Stimulated activated CD8-positive, alpha-beta memory T cell treated with anti-CD3 and anti-CD28 coated beads, Interleukin-7, amount 100 ng/mL, for 4 hours (primary cell): ENCODE measurements around the gene APIP.

Experiments
- DNase-seq, 2 donors: peaks; one replicate each; pipeline ENCODE4 v3.0.0-alpha.2; 2020; ENCODE audit warnings: low read depth in 2 of 2

Gene APIP

GRCh38 chr11:34916015-34916842, at the start of gene APIP, which contains the start of gene PDHX:
Gene APIP, minus strand, starts transcription at chr11:34916379. Its CDS starts 95 bp downstream, at chr11:34916284.
Gene PDHX, plus strand, starts transcription at chr11:34916618. Its CDS starts 38 bp downstream, at chr11:34916656.
- peak; percentile 92 to 96 for DNase-seq

GRCh38 chr11:34964610-34965331, 48.6 kb upstream of the APIP start:
- no peak for DNase-seq

GRCh38 chr11:34963351-34963750, 47.2 kb upstream of the APIP start:
- no peak for DNase-seq

DNA sequence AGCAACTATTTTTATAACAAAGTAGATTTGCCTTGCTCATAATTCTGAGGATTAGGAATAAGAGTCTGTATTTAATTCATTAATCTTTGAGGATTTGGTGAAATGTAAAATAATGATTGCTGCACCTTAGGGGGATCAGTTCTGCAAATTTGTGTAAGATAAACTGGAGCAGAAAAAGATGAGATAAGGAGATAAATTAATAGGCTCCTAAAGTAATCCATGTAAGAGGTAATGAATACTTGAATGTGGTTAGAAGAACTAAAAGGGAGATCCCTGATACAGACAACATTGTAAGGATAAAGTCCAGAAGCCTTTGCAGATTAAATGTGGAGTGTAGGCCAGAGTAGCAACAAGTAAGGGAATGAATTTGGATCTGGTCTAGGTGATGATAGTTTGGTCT, 45.9 kb upstream of the APIP start:
- DNase-seq, result no peak

DNA sequence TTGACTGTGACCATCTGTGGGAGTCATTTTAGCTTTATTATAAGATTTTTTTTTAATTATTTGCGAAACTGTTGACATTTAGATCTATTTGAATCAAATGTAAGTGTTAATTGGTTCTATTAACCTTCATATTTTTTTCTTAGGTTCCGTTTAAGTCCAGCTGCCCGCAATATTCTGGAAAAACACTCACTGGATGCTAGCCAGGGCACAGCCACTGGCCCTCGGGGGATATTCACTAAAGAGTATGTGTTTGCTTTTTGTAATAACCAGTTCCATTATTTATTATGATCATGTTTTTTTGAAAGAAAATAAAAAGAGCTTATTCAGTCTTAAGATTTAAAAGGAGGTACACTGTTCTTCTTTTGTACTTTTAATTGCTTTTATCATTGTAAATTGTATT, 44.1 kb upstream of the APIP start:
- DNase-seq, result no peak

- DNase-seq, result no peak
These were observed 43.6 kb upstream of the APIP start for GRCh38 chr11:34959770-34960169.

- no peak for DNase-seq
These were observed 41.4 kb upstream of the APIP start for GRCh38 chr11:34957606-34958005.

- DNase-seq, result no peak
These were observed 41.0 kb upstream of the APIP start for GRCh38 chr11:34957206-34957605.

DNA sequence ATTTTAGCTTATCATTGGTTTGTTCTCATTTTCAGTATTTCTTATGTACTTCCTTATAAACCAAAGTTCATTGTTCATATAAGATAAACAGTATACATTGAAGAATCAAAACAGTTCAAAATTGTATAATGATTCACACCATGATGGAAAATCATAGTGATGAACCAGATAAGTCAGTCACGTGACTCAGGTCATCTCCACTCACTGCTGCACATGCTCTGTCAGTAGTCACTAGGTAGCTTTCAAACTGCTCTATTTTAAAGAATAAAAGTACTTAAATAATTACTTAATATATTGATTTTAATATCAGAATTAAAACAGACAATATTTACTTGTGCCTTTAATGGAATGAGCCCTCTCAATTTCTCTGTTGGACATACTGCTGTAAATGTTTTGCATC, 37.8 kb upstream of the APIP start:
- DNase-seq, result no peak

- DNase-seq, result no peak
These were observed 32.5 kb upstream of the APIP start for GRCh38 chr11:34948696-34949095.

DNA sequence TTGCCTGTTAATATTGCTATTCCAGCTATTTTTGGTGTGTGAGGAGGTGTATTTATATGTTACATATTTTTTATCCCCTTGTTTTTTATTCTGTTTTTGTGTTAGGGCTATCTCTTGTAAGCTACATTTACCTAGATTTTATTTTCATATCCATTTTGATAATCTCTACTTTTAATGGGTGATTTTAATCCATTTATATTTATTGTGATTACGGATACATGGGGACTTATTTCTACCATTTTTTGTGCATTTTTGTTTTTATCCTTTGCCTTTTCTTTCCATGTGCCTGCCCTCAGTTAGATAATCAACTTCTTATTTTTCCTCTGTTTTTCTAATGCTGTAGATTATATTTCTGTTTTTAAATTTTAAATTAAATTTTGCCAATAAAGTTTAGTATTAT, 28.5 kb upstream of the APIP start:
- DNase-seq, result no peak

DNA sequence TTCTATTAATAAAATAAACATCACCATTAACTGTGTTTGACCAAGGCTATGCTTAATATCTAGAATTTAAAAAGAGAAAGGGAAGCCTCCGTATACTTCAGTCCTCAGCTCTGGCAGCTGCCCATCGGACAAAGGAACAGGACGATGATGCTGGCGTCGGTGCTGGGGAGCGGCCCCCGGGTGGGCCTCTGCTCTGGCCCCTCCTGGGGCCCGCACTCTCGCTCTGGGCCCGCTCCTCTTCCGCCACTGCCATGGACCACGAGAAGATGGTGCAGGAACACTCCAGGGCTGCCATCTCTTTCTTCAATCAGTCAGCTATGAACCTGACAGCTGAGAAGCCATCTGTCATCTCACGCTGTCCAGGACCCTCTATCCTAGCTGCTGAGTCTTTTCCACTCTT, 25.5 kb upstream of the APIP start:
- DNase-seq, result no peak

DNA sequence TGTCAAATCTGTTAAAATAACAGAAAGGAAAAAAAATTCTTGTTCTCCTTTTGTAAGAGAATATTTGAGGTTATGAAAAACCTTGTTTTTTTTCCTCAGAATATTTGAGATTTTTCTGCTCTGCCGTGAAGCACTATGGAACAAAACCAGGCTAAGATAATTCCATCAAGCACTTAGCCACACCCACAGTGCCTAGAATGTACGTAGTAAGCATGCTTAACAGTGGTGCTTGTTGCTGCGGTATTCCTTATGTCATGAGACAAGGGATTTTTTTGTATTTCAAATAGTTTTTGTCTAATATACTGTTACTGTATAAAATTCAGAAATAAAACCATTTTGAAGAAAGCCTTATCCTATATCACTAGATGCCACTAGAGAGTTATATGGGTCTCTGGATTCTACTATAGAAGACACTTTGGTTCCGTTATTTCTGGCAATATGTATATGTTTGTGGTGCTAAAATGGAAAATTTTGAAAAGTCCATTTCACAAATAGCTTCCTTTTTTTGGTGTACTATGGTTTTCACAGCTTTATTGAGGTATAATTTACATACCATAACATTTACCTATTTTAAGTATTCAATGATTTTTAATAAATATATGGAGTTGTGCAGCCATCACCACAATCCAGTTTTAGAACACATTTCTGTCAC, 24.0 kb upstream of the APIP start:
- DNase-seq, result no peak

GRCh38 chr11:34938611-34939010, 22.4 kb upstream of the APIP start:
- no peak for DNase-seq

GRCh38 chr11:34936945-34937629, 20.9 kb upstream of the APIP start:
- DNase-seq, result no peak

DNA sequence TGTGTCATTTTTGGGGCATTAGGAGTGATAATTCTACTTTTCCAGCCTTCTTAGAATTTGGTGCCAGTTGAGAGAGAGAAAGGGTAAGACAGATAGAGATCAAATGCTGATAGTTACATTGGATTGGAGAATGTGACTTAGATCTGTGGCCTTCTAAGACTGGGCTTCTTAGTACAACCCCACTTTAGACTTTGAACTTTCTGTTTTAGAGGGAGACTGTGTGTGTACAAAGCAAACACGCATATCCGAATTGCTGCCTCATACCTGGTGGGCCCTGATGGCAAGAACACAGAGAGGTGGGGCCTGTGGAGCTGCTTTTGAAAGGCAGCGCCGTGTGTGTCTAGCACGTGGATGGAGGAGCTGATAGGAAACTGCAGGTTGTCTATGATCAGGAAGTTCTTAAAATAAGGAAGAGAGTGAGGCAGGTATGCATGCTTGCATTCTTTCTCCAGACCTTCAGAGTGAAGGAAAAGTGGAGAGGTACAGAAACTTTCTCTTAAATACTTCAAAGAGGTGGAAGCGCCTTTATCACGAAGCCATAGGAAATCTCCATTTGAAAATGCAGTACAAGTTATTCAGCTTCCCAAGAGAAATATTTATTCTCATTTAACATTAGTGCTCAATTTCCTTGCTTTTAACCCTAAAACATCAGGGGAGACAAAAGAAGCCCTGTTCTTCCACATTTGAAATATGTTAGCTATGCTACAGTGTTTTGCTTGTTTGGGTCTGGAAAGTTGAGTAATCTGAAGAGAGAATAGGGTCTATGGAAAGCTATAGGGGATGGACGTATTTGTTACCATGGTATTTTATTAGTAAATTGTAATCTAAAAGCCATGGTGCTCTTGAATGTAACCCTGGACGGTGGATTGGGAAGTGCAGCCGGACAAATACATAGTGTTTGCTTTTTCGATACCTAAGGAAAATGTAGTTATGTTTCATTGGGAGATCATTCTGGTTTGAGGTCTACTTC, 13.9 kb upstream of the APIP start:
- DNase-seq, result no peak

DNA sequence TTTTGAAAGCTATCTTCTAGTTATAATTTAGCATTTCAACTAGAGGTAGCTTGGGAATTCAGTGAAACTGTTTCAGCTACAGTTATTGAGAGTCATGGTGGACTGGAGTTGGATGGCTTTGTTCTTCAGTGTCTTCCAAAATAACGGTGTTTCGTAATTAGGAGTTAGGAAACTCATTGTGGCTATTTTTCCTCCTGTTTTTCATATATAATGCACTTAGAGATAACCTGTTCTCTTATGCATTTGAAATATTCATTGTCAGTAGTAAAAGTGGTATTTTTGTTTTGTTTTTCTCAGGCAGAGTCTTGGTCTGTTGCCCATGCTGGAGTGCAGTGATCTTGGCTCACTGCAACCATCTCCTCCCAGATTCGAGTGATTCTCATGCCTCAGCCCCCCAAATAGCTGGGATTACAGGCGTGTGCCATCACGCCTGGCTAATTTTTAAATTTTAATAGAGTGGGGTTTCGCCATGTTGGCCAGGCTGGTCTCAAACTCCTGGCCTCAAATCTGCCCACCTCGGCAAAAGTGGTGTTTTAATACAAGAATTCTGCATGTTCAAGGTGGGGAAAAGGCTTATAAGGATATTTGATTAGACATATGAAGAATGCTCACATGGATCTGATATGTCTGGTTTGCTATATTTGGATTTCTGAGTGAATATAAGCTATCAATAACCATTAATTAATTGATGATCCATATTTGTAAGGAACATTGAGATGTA, 12.9 kb upstream of the APIP start:
- no peak for DNase-seq

DNA sequence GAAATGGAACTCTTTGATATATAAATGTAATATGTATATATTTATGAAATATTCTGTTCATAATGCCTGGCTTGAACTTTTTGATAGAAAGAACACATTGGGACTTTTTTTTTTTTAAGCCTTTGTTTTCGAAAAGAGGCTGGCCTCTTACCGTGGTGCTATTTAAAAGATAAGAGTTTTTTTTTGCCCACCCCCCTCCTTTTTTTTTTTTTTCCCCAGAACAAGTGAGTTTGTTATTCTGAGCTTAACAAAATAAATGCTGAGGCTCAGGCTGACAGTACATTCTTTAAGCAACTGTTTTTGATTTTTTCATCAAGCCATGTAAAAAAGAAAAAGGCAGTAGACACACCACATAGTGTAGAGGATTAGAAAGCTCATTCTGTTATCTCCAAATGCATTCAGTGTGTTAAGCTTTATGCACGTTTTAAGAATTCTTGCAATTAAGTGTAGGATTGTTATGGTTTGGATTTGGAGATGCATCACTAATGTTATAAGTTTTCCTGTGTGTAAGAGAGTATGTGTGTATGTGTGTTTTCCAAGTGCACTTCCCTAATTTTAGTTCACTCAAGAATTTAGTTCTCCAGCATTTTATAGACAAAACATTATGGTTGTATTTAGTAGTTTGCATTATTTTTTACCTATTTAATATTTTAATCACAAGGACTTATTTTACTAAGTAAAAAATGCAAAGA, 12.2 kb upstream of the APIP start:
- DNase-seq, result no peak

- DNase-seq, result no peak
These were observed 10.6 kb upstream of the APIP start for GRCh38 chr11:34926831-34927132.
